NCI-H187 treated with DMSO at 0.1 percent for 48 hours (cell line): ENCODE data around the gene GSS.

Experiments
- DNase-seq: peaks from one replicate; lab custom pipeline; 2025; lab: John Stamatoyannopoulos, UW

The GSS gene

GRCh38 chr20:34993941-34994508 lies 38.4 kb upstream of the GSS start:
- DNase-seq = no peak

GRCh38 chr20:34992751-34993417 lies 37.3 kb upstream of the GSS start:
- no peak for DNase-seq

- no peak for DNase-seq
These were observed 35.1 kb upstream of the GSS start for GRCh38 chr20:34990661-34991214.

DNA sequence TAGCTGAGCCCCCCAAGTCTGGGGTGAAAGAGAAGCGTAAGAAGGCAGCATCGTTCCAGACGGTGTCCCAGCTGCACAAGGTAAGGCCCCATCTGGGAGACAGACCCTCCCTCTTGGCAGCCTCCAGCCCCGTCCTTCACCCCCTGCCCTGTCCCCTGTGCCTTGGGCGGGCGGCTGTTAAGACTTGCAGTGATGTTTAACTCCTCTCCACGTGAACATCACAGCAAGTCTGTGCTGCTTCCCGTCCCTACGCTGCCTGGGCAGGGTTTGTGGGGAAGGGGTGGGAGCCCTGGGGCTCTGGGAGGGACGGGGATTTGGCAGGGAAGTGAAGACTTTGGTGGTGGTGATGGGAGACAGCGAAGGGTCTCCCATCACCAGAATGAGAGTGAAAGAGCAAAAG lies 34.6 kb upstream of the GSS start:
- no peak for DNase-seq

- DNase-seq = no peak
These were observed 34.1 kb upstream of the GSS start for GRCh38 chr20:34989670-34990069.

DNA sequence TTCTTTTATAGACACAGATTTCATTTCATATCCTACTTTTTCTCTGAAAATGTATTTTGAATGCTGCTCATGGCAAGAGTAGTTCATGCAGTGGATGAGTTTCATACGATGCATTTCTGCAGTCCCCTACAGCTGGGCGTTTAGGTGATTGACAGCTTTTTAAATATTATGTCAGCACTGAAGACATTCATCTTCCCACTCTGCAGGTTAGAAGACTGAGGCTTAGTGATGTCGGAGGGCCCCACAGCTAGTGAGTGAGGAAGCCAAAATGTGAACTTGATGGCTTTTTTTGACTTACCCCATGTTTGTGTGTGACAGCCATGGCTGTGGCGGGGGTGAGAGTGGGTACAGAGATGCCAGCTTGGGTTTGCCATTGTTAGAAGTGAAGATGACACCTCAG lies 33.5 kb upstream of the GSS start:
- DNase-seq = no peak

- no peak for DNase-seq
These were observed 32.6 kb upstream of the GSS start for GRCh38 chr20:34988191-34988540.

DNA sequence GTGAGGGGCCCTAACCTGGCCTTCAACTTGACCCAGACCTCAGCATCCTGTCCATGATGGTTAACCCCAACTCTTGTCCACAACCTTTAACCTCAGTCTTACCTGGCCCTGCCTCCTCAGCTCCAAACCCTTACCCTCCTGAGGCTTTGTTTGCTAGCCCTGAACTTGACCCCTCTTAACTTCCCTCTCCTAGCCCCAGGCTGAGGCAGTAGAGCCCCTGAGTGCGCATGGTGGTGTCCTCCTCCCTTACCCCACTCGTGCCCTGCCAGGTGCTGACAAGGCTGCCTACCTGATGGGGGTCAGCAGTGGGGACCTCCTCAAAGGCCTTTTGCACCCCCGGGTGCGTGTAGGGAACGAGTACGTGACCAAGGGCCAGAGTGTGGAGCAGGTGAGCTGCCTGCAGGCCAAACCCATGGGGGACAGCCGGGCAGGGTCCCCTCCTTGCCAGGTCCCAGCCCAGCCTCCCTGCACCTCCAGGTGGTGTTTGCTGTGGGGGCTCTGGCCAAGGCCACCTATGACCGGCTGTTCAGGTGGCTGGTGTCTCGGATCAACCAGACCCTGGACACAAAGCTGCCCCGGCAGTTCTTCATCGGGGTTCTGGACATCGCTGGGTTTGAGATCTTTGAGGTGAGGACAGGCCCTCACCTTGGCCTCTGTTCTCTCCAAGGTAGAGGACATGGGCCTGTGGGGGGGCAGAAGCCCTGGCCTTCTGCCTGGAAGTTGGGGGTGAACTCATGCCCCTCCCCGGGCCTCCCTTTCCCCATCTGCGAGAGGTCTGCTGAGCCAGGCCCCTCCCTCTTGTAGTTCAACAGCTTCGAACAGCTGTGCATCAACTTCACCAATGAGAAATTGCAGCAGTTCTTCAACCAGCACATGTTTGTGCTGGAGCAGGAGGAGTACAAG lies 31.9 kb upstream of the GSS start:
- DNase-seq = no peak

GRCh38 chr20:34986311-34987287 lies 31.0 kb upstream of the GSS start:
- no peak for DNase-seq

DNA sequence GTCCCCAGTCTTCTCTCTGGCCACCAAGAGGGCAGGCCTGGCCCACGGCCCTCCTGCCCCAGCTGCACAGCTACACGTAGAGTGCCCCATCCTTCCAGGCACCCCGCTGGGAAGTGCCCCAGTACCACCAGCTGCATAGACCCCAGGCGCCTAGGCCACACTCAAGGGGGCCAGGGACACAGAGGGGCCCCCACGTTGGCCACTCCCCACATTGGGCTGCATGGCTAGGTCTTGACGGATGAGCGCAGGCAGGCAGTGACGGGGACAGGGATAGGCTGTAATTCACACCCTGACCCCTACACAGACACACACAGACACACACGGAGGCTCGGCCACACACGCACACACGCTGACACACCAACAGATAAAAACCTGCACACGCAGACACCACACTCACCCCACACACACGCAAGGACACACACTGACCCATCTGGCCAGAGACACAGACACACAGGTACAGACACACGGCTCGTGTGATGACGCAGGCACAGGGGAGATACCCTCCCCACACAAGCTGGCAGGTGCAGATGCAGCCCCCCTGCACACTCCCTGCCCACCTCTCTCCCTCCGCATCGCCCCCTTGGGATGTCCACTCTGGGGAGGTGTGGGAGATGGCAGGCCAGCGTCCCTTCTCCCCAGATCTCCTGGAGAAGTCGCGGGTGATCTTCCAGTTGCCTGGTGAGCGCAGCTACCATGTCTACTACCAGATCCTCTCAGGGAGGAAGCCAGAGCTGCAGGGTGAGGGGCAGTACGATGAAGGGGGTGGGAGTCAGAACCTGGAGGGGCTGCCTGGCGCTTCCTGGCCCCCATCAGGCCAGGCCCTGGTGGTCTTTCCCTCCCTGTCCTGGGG lies 30.1 kb upstream of the GSS start:
- no peak for DNase-seq

DNA sequence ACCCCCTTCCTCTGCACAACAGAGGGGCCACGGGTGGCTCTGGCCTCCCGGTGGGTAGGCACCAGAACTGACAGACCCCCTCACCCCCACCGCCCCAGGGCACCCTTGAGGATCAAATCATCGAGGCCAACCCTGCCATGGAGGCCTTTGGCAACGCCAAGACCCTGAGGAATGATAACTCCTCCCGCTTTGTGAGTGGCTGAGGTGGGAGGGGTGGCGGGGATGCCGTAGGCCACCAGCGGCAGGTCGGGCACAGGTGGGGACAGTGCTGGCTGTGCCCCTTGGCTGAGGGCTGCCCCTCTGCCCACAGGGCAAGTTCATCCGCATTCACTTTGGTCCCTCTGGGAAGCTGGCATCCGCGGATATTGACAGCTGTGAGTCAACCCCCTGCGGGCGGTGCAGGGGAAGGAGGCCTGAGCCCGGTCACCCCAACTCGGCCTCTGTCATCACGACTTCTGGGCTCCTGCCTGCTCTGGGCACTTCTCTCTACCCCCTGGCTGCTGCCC lies 29.2 kb upstream of the GSS start:
- no peak for DNase-seq

- no peak for DNase-seq
These were observed 28.6 kb upstream of the GSS start for GRCh38 chr20:34983995-34984735.

DNA sequence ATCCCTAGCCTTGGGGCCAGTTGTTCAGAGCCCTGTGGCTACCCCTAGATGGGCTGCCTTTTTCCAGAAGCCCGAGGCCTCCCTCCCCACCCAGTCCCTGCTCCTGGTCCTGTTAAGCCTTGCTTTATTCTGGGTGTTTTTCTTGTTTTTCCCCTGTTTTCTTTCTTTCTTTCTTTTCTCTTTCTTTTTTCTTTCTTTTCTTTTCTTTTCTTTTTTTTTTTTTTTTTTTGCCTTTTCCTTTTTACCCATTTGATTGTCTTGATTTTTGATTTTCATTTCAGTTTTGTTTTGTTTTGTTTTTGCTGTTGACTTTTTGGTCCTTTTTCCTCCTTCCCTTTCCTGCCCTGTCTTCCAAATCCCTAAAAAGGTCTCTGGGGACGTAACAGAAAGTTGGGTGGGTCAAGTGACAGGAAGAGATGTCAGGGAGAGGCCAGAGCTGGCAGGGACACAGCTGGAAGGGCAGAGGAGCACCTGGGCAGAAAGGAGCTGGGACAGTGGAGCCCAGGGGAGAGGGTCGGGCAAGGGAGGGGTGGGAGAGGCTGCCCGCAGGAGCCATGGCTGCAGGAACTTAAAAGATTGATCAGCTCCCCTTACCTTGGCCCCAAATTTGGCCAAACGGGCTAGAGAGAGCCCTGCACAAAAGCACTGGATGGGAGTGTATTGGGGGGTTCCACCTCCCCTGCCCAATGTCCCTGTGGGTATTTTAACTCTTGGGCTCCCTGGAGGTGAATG lies 27.6 kb upstream of the GSS start:
- DNase-seq = no peak

DNA sequence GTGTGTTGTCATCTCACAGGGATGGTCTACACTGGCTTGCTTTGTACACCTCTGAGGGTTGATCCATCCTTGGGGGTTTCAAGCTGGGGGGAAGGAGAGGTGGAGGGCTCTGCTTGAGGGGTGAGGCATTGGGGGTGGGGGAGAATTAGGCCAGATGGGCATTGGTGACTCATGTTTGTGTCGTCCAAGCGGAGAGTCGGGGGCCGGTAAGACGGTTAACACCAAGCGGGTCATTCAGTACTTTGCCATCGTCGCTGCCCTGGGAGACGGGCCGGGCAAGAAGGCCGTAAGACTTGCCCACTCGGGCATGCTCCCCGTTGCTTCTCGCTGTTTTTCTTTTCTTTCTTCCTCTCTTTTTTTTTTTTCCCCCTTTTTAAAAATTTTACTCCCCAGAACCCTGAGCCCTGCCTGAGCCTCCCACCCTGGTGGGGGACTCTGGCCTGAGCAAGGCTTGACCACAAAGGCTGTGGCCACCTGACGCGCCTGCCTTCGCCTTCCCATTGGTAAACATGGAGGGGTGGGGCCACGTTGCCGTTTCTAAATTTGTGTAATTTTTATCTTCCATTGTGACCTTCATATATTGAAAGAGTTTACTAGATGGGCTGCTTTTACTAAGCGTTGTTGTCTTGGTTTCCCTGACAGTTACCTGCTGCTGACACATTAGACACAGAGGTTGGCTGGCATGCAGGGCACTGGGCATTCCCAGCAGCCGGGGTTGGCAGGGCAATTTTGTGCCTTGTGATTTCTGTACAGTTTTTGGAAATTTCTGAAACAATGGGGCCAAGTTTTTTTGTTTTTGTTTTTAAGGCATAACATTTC lies 26.9 kb upstream of the GSS start:
- no peak for DNase-seq

DNA sequence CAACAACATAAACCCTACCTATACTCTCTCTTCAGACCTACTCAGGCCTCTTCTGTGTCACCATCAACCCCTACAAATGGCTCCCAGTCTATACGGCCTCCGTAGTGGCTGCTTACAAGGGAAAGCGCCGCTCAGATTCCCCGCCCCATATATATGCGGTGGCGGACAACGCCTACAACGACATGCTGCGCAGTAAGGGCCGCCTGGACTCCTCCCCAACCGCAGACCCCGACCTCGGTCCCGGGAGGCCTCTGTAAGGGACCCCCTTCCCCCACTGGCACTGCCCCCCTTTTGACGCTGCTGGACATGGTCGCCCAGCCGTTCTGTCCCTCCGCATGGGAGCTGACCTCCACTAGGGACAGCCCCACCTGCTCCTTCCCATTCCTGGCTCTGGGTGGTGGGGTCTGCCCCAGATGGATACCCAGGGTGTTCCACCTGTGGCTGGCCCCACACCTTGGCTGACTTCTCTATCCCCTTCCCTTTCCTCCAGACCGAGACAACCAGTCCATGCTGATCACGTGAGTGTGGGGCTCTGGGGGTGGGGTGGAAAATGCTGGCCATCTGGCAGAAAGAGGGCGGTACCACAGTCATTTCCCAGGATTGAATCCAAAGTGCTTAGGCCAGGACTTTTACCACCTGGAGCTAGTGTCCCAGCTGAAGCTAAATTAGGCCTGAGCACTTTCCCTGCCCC lies 25.1 kb upstream of the GSS start:
- DNase-seq = no peak

- no peak for DNase-seq
These were observed 24.0 kb upstream of the GSS start for GRCh38 chr20:34979366-34980153.
